Retina (tissue), 1 donor: ENCODE data around the gene GALR2.

ENCODE experiments used
- DNase-seq: peaks from one replicate; pipeline ENCODE4 v3.0.0-alpha.2; 2016

Gene GALR2

DNA sequence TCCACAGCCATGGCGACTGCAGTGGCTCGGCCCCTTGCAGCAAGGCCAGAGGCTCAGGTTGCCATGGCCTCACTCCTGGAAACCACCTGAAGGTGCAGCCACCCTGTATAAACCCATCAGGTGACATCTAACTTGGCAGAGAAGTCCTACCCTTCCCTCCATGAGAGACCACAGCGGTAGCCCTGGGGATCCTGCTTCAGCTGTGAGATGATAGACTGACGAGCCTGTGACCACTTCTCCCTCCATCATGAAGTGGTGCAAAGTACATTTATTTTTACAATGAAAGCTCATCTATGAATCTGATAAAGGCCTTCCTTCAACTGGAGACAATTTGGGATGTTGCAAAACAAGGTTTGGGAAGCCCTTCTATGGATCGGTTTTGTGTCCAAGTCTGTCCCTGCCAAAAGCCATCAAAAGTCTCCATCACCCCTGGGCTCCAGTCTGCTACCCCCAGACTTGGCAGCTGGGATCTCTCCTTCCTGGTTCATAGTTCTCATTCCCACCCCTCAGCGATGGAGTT is 6.2 kb downstream of the GALR2 start:
- peak; percentile 26 for DNase-seq

DNA sequence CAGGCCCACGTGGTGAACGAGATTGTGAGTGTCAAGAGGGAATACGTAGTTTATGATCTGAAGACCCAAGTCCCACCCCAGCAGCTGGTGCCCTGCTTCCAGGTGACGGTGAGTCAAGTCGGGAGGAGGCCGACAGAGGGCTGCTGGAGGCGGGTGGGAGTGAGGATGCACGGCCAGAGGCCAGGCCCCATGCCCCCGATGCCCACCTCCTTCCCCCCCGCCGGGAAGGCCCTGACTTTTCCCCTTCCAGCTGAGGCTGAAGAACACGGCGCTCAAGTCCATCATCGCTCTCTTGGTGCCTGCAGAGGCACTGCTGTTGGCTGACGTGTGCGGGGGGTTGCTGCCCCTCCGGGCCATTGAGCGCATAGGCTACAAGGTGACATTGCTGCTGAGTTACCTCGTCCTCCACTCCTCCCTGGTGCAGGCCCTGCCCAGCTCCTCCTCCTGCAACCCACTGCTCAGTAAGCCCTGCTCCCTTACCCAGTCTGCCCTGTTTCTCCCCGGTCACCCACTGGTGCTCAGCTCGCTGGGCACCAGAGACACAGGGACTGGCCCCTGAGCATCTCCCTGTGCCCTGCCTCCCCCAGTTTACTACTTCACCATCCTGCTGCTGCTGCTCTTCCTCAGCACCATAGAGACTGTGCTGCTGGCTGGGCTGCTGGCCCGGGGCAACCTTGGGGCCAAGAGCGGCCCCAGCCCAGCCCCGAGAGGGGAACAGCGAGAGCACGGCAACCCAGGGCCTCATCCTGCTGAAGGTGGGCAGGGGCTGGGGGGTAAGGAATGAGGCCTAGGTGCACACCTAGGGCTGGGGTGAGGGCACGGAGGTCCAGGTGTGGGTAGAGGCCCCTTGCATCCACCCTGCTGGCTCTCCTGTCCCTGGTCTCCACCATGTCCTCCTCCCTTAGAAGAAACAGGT is 7.0 kb downstream of the GALR2 start:
- DNase-seq: peak; percentile 11

- DNase-seq: peak; percentile 23
These were observed 8.0 kb downstream of the GALR2 start for GRCh38 chr17:76082326-76083251.

- no peak for DNase-seq
These were observed 9.1 kb downstream of the GALR2 start for GRCh38 chr17:76083536-76084182.

DNA sequence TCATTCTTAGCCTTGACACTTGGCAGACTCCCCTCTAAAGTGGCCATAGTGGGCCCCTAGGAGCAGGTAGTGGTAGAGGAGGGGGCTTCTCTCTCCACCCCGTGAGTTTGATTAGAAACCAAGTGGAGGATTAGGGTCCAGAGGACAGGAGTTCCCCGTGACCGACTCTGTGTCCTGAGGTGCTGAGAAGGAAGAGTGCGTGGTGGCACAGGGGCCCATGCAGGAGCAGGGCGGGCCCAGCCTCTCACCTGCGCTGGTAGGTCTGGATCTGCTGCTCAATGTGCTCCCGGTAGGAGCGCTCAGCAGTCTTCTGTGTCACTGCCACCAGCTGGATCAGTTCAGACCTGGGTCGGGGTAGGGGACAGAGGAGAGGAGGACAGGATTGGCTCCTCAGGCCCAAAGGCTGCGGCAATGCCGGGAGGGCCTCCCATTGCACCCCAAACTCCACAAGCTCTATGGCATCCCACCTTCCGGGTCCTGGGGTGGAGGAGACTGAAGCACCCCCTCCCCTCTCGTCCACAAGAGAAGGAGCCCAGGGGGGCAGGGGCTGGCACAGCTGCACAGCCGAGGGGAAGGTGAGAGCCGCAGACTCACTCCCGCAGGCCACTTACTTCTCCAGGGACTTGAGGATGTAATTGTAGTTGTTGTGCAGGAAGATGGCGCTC is 10.6 kb downstream of the GALR2 start:
- DNase-seq: no peak

DNA sequence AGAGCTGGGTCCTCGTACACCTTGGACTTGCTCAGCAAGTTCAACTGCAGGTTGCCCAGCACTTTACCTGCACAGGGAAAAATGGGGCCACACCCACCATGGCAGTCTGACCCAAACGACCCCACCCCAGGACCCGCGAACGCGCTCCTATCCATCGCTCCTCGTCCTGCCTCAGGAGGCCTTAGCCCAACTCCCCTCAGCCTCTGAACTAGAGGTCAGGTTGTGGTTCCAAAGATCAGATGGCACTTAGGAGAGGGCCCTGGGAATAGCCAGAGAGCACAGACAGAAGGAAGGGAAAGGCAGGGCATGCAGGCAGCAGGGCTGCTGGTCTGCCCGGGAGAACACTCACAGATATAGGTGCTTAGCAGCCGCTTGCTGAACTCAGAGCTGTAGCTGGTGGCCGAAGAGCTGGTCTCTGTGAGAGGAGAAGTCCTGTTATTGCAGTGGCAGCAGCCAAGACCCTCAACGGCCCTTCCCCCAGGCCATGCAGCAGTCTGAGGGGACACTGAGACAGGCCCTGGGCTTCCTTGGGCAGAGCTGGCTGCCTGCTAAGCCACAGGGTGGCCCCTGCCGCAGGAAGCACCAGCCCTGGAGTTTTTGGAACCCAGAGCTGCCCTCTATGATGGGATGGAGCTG is 11.3 kb downstream of the GALR2 start:
- DNase-seq: no peak

- no peak for DNase-seq
These were observed 11.8 kb downstream of the GALR2 start for GRCh38 chr17:76086384-76086783.

DNA sequence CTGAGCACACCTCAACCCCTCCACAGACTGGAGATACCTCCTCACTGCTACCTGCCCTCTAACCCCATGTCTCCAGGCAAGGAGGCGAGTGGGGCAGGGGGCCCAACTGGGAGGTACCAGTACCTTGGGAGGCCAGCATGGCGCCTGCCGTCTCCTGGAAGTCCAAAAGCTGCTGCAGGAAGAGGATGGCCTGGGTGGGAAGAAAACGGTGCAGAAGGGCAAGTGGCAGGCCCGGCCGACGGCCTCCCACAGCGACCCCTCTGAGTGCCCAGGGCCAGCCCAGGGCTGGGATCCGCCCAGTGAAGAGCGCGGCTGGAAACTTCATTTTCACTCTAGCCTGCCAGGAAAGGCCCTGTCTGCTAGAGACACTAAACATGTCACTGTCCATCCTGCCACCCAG is 12.9 kb downstream of the GALR2 start:
- DNase-seq: no peak

DNA sequence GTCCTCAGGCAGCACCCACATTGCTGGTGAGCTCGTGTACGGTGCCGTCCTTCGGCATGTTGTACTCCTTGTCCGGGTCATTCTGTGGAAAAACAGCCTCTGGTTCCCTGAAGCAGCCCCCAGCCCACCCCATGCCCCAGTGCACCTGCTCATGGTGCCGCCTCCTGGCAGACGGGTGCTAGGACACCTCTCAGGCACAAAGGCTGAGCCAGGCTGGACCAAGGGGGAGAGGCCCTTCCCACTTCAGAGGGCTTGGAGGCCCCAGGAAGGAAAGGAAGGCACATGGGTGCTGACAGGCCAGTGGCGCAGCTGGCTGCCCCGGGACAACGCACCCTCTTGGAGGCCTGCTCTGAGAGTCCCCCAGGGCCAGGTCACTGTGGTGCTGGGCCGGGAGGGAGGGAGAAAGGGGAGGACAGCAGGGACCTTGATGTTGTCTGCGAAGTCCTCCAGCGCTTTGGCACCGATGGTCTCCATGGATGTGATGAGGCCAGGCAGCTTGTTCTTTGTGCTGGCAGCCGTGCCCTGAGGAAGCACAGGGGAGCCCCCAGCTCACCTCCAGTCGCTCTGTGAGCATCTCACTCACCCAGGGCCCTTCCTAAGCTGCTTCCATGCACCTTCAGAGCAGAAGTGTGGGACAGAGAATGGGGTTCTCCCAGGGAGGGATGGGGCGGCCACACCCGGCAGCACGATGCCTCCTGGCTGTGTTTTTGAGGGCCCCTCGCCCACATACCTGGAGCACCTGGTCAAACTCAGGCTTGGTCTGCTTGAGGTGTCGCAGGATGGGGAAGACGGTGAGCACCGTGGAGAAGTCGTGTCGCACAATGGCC is 13.7 kb downstream of the GALR2 start:
- DNase-seq: no peak

- DNase-seq: no peak
These were observed 14.4 kb downstream of the GALR2 start for GRCh38 chr17:76088868-76089576.

DNA sequence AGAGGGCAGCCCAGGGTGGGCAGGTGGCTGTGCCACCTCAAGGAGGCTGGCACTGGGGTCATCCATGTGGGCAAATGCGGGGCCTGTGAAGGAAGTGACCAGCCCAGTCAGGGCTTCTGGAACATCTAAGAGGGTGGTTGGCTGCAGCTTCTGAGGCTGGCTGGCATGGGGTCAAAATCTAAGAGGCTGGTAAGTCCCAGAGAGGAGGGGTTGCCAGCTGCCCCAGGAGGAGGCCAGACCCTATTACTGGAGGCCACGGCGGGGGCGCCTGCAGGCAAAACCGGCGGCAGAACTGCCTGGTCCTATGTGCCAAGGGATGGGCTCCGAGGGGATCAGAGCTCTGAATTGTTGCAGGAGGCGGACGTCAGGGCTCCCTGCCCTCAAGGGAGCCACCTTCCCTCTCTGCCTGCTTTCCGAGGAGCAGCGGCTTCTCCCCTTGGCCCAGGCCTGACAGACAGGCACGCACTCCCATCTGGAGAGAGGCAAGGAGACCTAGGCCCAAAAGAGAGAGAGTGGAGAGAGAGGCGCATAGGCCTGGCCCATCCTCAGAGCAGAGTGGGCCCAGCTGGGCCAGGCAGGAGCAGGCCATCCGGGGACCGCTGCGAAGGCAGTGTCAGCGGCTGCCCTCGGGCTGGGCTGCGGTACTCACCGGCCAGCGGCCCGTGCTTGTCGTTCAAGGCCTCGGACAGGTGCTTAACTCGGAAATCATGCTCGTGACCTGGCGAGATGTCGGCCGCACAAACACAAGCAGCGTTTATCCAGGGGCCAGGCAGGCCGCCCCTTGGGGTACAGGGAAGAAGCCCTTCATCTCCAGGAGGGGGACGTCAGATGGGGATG is 15.3 kb downstream of the GALR2 start:
- DNase-seq: no peak

DNA sequence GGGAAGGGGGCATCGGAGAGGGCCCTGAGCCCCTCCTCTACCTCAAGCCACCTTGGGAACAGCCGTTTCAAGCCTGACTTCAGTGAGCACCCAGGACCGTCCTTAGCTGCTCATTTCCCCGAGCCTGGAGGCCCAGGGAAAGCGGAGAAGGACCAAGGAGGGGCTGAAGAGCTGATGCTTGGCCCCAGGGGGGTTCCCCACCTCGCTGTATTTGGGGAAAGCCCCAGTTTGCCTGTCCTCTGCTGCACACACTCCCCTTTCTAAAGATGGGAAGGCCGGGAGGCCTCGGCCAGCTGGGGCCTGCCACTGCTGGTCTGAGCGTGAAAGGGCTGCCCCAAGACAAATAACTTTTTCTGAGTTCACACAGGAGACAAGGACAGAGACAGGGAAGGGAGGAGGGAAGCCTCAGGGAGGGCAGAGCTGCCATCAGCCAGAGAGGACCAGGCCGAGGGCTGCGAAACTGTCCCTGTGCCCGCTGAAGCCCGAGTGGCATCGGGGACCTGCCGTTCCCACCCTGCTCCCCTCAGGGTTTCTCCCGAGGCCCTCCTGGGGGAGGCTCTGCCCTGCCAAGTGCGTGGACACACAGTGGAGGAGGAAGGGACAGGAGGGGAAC is 16.0 kb downstream of the GALR2 start:
- no peak for DNase-seq

- no peak for DNase-seq
These were observed 17.1 kb downstream of the GALR2 start for GRCh38 chr17:76091526-76092286.

GRCh38 chr17:76092526-76093413 is 18.2 kb downstream of the GALR2 start:
- DNase-seq: no peak

- no peak for DNase-seq
These were observed 19.5 kb downstream of the GALR2 start for GRCh38 chr17:76094046-76094445.

DNA sequence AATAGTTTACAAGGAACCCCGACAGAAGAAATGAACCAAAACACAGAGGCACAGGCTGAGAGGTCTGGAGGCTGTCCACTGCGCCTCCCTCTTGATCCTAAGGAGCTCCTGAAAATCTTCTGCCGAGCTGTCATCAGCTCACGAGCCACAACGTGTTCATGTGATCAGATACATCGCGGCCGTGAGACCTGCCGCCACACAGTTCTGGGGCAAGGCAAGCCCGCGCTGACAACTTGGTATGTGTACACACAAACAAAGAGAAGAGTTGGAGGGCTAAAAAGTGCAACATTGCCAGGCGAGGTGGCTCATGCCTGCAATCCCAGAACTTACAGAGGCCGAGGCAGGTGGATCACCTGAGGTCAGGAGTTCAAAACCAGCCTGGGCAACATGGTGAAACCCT is 21.4 kb downstream of the GALR2 start:
- DNase-seq: no peak

DNA sequence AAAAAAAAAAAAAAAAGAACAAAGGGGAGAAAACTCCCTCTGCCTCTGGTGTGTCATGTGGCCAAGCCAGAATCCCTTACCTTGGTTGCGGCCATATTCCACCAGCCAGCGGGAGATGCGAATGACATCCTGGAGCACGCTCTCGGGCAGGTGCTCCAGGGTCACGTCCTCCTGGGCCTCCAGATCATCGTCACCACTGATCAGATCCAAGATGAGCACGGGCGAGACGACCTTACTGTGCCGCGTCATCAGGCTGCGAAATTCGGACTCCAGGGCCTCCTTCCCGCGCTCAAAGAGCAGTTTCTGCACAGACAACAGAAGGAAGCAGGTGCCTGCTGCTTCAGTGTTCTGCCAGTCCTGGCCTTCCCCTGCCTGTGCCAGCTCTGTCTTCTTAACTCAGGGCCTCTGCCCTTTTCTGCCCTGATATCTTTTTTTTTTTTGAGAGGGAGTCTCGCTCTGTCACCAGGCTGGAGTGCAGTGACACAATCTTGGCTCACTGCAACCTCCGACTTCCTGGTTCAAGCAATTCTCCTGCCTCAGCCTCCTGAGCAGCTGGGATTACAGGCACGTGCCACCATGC is 23.2 kb downstream of the GALR2 start:
- no peak for DNase-seq
